ENCODE data around the gene CDC42SE1. TPM values are rescaled to one million over a fixed set of nuclear protein-coding genes. Genes with fewer than 3 reads are reported as not detected.
"Not testable (repeated sequence)": the region's sequence is repeated elsewhere in the genome, so short reads cannot be mapped to it uniquely, and the experiment has no call there.

The CDC42SE1 gene
- 10 to 100 TPM; 22.0 to 54.5 (median 27.0) TPM for total RNA-seq
- polyA plus RNA-seq = 10 to 100 TPM; 32.0 to 40.9 TPM

GRCh38 chr1:151059109-151060006 is at the start of gene CDC42SE1:
CDC42SE1 (minus strand) TSS chr1:151059622; CDS start chr1:151055730, 3,892 bp downstream.
- peak; percentile 92 to 95 (median 94) for ATAC-seq
- Histone ChIP-seq H3K4me3 (peak within 1 kb of the TSS; percentile 62 to 98 (median 78)), H3K27me3 (no peaks in the 10 kb centered on the region), H3K36me3 (peaks cover 0 to 8% (median 0%) of the 10 kb centered on the region in 3 donors), H3K9me3 (no peaks in the 10 kb centered on the region), H3K4me1 (peaks cover 13 to 19% (median 14%) of the 10 kb centered on the region in 3 donors), H3K27ac (peak within 1 kb of the TSS; percentile 72 to 92 (median 74))
- peak; percentile 70 to 89 (median 84) for TF ChIP-seq CTCF (IDR thresholded peaks at IDR 0.05)
- intact Hi-C loops (cut with DNase I) = no loop called here
- WGBS, 2 donors = 0 to 1% methylated on average over 57 to 58 of the region's 58 CpGs
- DNase-seq = peak; percentile 74 to 92 (median 82)
- no peak for FAIRE-seq

- no peaks in the 10 kb centered on the region for H3K9me3 ChIP-seq
These were observed 48.9 kb upstream of the CDC42SE1 start for GRCh38 chr1:151108331-151108730.

GRCh38 chr1:151106894-151107293 is 47.5 kb upstream of the CDC42SE1 start:
- TF ChIP-seq CTCF (IDR thresholded peaks at IDR 0.05) = no peak
- Histone ChIP-seq H3K9me3 (no peaks in the 10 kb centered on the region), H3K4me3 (no peak overlapping the region), H3K36me3 (no peaks in the 10 kb centered on the region), H3K4me1 (no peaks in the 10 kb centered on the region), H3K27me3 (no peaks in the 10 kb centered on the region), H3K27ac (no peak overlapping the region)
- ATAC-seq = no peak
- WGBS, 2 donors = 79 to 80% methylated on average over 2 of the region's 2 CpGs
- intact Hi-C loops (cut with DNase I) = no loop called here
- DNase-seq = no peak
- FAIRE-seq = no peak

More at GRCh38 chr1:151108331-151108730, 48.9 kb upstream of the CDC42SE1 start:
- intact Hi-C loops (cut with DNase I) = no loop called here
- no peak for ATAC-seq
- Histone ChIP-seq H3K27me3 (no peaks in the 10 kb centered on the region), H3K4me3 (no peak overlapping the region), H3K27ac (no peak overlapping the region), H3K4me1 (no peaks in the 10 kb centered on the region), H3K36me3 (no peaks in the 10 kb centered on the region)
- no peak for DNase-seq
- no peak for TF ChIP-seq CTCF (IDR thresholded peaks at IDR 0.05)
- WGBS, 2 donors = 89 to 91% methylated on average over 5 of the region's 5 CpGs
- no peak for FAIRE-seq

- intact Hi-C loops (cut with DNase I) = no loop called here
- no peak for TF ChIP-seq CTCF (IDR thresholded peaks at IDR 0.05)
- ATAC-seq (no peak), DNase-seq (no peak), FAIRE-seq (no peak)
- Histone ChIP-seq H3K27me3 (no peaks in the 10 kb centered on the region), H3K27ac (no peak overlapping the region), H3K36me3 (no peaks in the 10 kb centered on the region), H3K4me1 (no peaks in the 10 kb centered on the region), H3K9me3 (no peaks in the 10 kb centered on the region), H3K4me3 (no peak overlapping the region)
These were observed 45.2 kb upstream of the CDC42SE1 start for GRCh38 chr1:151104630-151105029.

GRCh38 chr1:151098126-151098525 is 38.7 kb upstream of the CDC42SE1 start:
- TF ChIP-seq CTCF (IDR thresholded peaks at IDR 0.05) = no peak
- no peak for FAIRE-seq
- no peak for DNase-seq
- Histone ChIP-seq H3K9me3 (no peaks in the 10 kb centered on the region), H3K27me3 (no peaks in the 10 kb centered on the region), H3K4me1 (no peaks in the 10 kb centered on the region), H3K36me3 (no peaks in the 10 kb centered on the region), H3K4me3 (no peak overlapping the region), H3K27ac (no peak overlapping the region)
- ATAC-seq = no peak
- intact Hi-C loops (cut with DNase I) = loop anchor here in 1 of 3 donors (10.0 kb wide), 1 partner anchor 57 kb away; the partner anchor contains the start of gene TNFAIP8L2
- 94 to 98% methylated on average over 1 of the region's 1 CpG for WGBS, 2 donors

GRCh38 chr1:151097426-151097825 is 38.0 kb upstream of the CDC42SE1 start:
- not testable (repeated sequence) for H3K9me3 ChIP-seq, H3K4me1 ChIP-seq, H3K36me3 ChIP-seq, DNase-seq, H3K27ac ChIP-seq, ATAC-seq, FAIRE-seq, H3K27me3 ChIP-seq, H3K4me3 ChIP-seq
- intact Hi-C loops (cut with DNase I) = loop anchor here in 1 of 3 donors (10.0 kb wide), 1 partner anchor 57 kb away; the partner anchor contains the start of gene TNFAIP8L2
- 87 to 93% methylated on average over 6 of the region's 6 CpGs for WGBS, 2 donors
